Measurements from ENCODE around the gene GHSR.

GRCh38 chr3:172470588-172470987 is 22.3 kb upstream of the GHSR start:
- TF ChIP-seq ZNF274 (IDR thresholded peaks at IDR 0.05; ENCODE audit: low read depth, low read length) = no peak
- no peak for TF ChIP-seq YY1 (IDR thresholded peaks at IDR 0.05; ENCODE audit: insufficient read depth, insufficient read length)
